Small intestine (tissue), 7 donors: ENCODE data around the gene NOSTRIN. TPM values are rescaled to one million over a fixed set of nuclear protein-coding genes. Genes with fewer than 3 reads are reported as not detected.

Experiments
- DNase-seq, 2 donors: peaks; one replicate each; pipeline versions ENCODE4 v3.0.0 to v3.0.0-alpha.2; 2013
- FAIRE-seq: peaks from 2 replicates; lab custom pipeline; 2012; peaks lifted over from hg19 to GRCh38; lab: Jason Lieb, UNC
- H3K27ac ChIP-seq, 3 donors: one replicate each; pipeline ENCODE4 v1.5.1; 2013; ENCODE audit warnings: low read length in 2 of 3, mild to moderate bottlenecking in 2 of 3, control low read depth in 1 of 3, inconsistent platforms in 1 of 3, low read depth in 1 of 3, moderate library complexity in 1 of 3
- H3K27me3 ChIP-seq, 3 donors: one replicate each; pipeline ENCODE4 v1.6.1; 2013; ENCODE audit warnings: low read length in 3 of 3, inconsistent platforms in 1 of 3; ENCODE audit not compliant: control insufficient read depth in 3 of 3, insufficient read depth in 3 of 3
- H3K36me3 ChIP-seq, 3 donors: one replicate each; pipeline ENCODE4 v1.6.1; 2013; ENCODE audit warnings: low read length in 3 of 3, inconsistent platforms in 1 of 3, low read depth in 1 of 3, mild to moderate bottlenecking in 1 of 3, moderate library complexity in 1 of 3; ENCODE audit not compliant: control insufficient read depth in 3 of 3, insufficient read depth in 2 of 3
- H3K4me1 ChIP-seq, 3 donors: one replicate each; pipeline ENCODE4 v1.6.1; 2013; ENCODE audit warnings: low read length in 2 of 3, inconsistent platforms in 1 of 3, low read depth in 1 of 3, mild to moderate bottlenecking in 1 of 3, moderate library complexity in 1 of 3; ENCODE audit not compliant: control insufficient read depth in 3 of 3, insufficient read depth in 2 of 3
- H3K4me3 ChIP-seq, 3 donors: one replicate each; pipeline ENCODE4 v1.5.1; 2013; ENCODE audit warnings: low read length in 3 of 3, control low read depth in 1 of 3, inconsistent platforms in 1 of 3, low read depth in 1 of 3, mild to moderate bottlenecking in 1 of 3, moderate library complexity in 1 of 3
- H3K9me3 ChIP-seq, 2 donors: one replicate each; pipeline ENCODE4 v1.6.1; 2013; ENCODE audit warnings: low read depth in 1 of 2, low read length in 1 of 2; ENCODE audit not compliant: control insufficient read depth in 2 of 2, insufficient read depth in 1 of 2
- WGBS, 3 donors: extraction: QIAGEN DNeasy Blood & Tissue Kit; methylation state at CpG; one replicate each; pipeline ENCODE4 v1.1.7; 2013; 5-methylcytosine and 5-hydroxymethylcytosine counted together
- polyA plus RNA-seq, 4 donors: library from polyadenylated mRNA; stranded (reverse) in 3 of 4; unstranded in 1 of 4; fragments of 200-250 nt in 3 of 4; fragments of 120-200 nt in 1 of 4; gene quantifications; one replicate each; pipeline versions ENCODE4 v1.2.1 to v1.2.3, GENCODE V29; 2013
- donor health status: healthy with polysubstance abuse.
- donor health status: control.
- donor health status: control.
- donor health status: Bipolar disorder and iron deficiency.
- donor health status: healthy.

Gene NOSTRIN
- polyA plus RNA-seq, 4 donors, result 14.0 to 43.8 (median 36.9) TPM

GRCh38 chr2:168802859-168803725 is 655 bp downstream of the NOSTRIN start:
- Histone ChIP-seq H3K9me3 (no peaks in the 10 kb centered on the region), H3K27me3 (no peaks in the 10 kb centered on the region), H3K36me3 (peaks cover 0 to 9% (median 0%) of the 10 kb centered on the region in 3 donors), H3K4me1 (peaks cover 13 to 55% (median 13%) of the 10 kb centered on the region in 3 donors), H3K4me3 (peak overlapping the region in 2 of 3 donors; percentile 42 to 47), H3K27ac (peak overlapping the region; percentile 84 to 89 (median 87))
- WGBS, 3 donors, result 13 to 41% (median 33%) methylated on average over 5 of the region's 5 CpGs
- DNase-seq (peak; percentile 76), FAIRE-seq (no peak)

- Histone ChIP-seq H3K9me3 (no peaks in the 10 kb centered on the region), H3K27ac (peak overlapping the region in 2 of 3 donors; percentile 33 to 87), H3K4me3 (peak overlapping the region in 2 of 3 donors; percentile 20 to 51), H3K4me1 (peaks cover 4 to 44% (median 9%) of the 10 kb centered on the region in 3 donors), H3K36me3 (peaks cover 0 to 9% (median 0%) of the 10 kb centered on the region in 3 donors), H3K27me3 (no peaks in the 10 kb centered on the region)
- 47 to 64% (median 62%) methylated on average over 3 of the region's 3 CpGs for WGBS, 3 donors
- DNase-seq, result peak; percentile 35 to 36
- FAIRE-seq, result no peak
Observed at GRCh38 chr2:168804214-168804613, 1.8 kb downstream of the NOSTRIN start.

DNA sequence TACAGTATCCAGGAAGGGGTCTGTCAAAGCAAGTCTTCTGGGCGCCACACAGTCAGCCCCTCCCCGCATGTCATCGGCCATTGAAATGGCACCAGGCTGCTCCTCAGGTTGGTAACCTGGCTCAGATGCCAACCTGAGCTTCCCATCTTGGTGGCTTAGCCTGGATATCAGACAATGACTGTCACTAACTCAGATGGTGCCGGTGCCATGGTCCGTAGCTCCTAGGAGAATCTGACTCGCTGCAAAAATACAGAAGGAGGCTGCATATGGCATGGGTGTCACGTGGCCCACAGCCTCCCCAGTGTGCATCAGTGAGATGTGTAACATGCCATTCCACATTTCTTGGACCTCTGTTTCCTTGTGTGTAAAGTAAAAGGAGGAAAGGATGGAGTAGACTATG is 3.2 kb downstream of the NOSTRIN start:
- no peak for FAIRE-seq
- no peak overlapping the region for H3K4me3 ChIP-seq

DNA sequence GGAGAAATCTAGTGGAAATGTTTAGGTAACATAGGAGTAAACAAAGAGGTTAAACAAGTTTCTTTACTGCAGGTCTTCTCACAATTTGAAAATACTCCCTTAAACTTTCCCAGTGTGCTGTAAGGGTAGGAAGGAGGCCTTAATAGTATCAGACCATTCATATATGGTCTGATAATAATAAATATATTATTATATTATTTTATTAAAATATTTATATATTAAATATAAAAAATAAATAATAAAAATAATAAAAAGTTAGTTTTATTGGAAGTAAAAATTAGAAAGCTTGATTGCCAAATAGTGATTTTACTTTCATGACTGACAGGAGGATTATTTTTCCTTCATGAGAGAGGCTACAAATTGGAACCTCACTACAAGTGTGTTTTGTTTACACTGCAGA is 7.1 kb downstream of the NOSTRIN start:
- H3K4me3 ChIP-seq, result no peak overlapping the region
- H3K27ac ChIP-seq, result no peak overlapping the region
- no peaks in the 10 kb centered on the region for H3K27me3 ChIP-seq
- DNase-seq (no peak), FAIRE-seq (no peak)
- H3K9me3 ChIP-seq, result no peaks in the 10 kb centered on the region
- peaks cover 0 to 36% (median 3%) of the 10 kb centered on the region in 3 donors for H3K4me1 ChIP-seq
- peaks cover 0 to 10% (median 9%) of the 10 kb centered on the region in 3 donors for H3K36me3 ChIP-seq

More for the DNA sequence above, 3.2 kb downstream of the NOSTRIN start:
- peaks cover 0 to 9% (median 0%) of the 10 kb centered on the region in 3 donors for H3K36me3 ChIP-seq
- WGBS, 3 donors, result 94 to 99% (median 95%) methylated on average over 7 of the region's 7 CpGs
- peaks cover 4 to 39% (median 7%) of the 10 kb centered on the region in 3 donors for H3K4me1 ChIP-seq
- no peaks in the 10 kb centered on the region for H3K9me3 ChIP-seq
- no peak for DNase-seq
- no peak overlapping the region for H3K27ac ChIP-seq
- no peaks in the 10 kb centered on the region for H3K27me3 ChIP-seq

GRCh38 chr2:168810235-168810634 is 7.8 kb downstream of the NOSTRIN start:
- 94 to 97% (median 94%) methylated on average over 2 of the region's 2 CpGs for WGBS, 3 donors
- H3K4me1 ChIP-seq, result peaks cover 0 to 37% (median 3%) of the 10 kb centered on the region in 3 donors

DNA sequence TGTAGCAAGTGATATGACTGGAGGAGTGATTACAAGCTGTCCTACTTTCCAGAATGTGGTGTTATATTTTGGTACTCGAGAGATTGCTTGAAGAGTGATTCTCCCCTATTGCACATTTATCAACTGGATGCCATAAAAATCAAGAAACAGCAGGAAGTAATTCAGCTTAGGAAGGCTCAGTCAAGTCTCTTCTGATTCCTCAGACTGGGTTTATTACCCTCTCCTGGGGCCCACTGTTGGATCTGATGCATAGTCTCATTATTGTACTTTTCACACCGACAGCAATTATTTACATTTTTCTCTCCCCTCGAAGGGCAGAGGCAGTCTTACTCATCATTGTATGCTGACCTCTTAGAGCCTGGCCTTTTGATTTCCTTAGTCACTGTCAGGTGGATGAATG is 9.3 kb downstream of the NOSTRIN start:
- no peak for FAIRE-seq
- H3K36me3 ChIP-seq, result peaks cover 0 to 11% (median 11%) of the 10 kb centered on the region in 3 donors

More at GRCh38 chr2:168810235-168810634, 7.8 kb downstream of the NOSTRIN start:
- no peak for FAIRE-seq
- no peak for DNase-seq
- no peak overlapping the region for H3K27ac ChIP-seq
- no peak overlapping the region for H3K4me3 ChIP-seq
- H3K36me3 ChIP-seq, result peaks cover 0 to 10% (median 9%) of the 10 kb centered on the region in 3 donors
- H3K9me3 ChIP-seq, result no peaks in the 10 kb centered on the region
- no peaks in the 10 kb centered on the region for H3K27me3 ChIP-seq

DNA sequence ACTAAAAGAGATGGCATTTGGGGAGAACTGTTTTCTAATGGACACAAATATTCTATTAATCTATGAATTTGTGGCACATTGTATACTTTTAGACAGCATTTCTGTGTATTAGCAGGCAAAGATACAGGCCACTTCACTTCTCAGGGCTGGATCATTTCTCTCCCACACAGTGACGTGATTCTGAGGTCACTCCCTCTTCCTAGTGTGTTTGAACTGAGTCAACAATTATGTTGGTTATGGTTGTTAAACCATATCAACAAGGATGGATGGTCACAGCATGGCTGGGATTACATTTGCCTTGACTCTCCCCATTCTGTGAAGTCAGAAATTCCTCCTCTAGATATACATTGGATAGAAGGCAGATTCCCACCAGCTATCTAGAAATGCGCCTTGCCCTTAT is 11.6 kb downstream of the NOSTRIN start:
- Histone ChIP-seq H3K4me1 (peaks cover 0 to 26% (median 0%) of the 10 kb centered on the region in 3 donors), H3K36me3 (peaks cover 0 to 13% (median 11%) of the 10 kb centered on the region in 3 donors), H3K4me3 (no peak overlapping the region), H3K27ac (no peak overlapping the region), H3K27me3 (no peaks in the 10 kb centered on the region), H3K9me3 (no peaks in the 10 kb centered on the region)
- DNase-seq (no peak), FAIRE-seq (no peak)
- 83 to 94% (median 83%) methylated on average over 2 of the region's 2 CpGs for WGBS, 3 donors

More for the DNA sequence above, 9.3 kb downstream of the NOSTRIN start:
- peak in 1 of 2 donors; percentile 76 for DNase-seq
- H3K27ac ChIP-seq, result peak overlapping the region in 1 of 3 donors; percentile 70
- 16 to 46% (median 39%) methylated on average over 3 of the region's 3 CpGs for WGBS, 3 donors
- H3K9me3 ChIP-seq, result no peaks in the 10 kb centered on the region
- no peaks in the 10 kb centered on the region for H3K27me3 ChIP-seq
- H3K4me3 ChIP-seq, result no peak overlapping the region
- H3K4me1 ChIP-seq, result peaks cover 0 to 26% (median 0%) of the 10 kb centered on the region in 3 donors
